NCI-H774 (cell line): Measurements from ENCODE around the gene FAM186B.

Experiments
- DNase-seq: peaks from one replicate; lab custom pipeline; 2025; lab: John Stamatoyannopoulos, UW

Gene FAM186B

DNA sequence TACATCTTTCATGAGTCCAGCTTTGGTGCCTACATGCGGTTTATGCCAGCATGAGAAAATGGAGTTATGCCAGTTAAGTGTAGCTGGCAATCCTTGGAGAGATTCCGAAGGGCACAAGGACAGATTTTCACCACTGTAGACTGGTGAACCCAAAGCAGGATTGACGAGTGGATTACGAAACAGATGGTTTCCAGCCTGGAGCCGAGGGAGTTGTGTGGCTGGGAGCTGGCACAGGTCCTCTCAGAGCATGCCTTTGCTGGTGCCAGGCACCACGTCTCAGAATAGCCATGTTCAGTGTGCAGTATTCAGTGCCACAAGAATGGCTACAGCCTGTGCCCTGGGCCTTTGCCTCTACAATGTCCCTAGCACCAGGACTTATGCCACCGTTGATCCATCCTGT is 53.4 kb downstream of the FAM186B start:
- DNase-seq, result no peak

DNA sequence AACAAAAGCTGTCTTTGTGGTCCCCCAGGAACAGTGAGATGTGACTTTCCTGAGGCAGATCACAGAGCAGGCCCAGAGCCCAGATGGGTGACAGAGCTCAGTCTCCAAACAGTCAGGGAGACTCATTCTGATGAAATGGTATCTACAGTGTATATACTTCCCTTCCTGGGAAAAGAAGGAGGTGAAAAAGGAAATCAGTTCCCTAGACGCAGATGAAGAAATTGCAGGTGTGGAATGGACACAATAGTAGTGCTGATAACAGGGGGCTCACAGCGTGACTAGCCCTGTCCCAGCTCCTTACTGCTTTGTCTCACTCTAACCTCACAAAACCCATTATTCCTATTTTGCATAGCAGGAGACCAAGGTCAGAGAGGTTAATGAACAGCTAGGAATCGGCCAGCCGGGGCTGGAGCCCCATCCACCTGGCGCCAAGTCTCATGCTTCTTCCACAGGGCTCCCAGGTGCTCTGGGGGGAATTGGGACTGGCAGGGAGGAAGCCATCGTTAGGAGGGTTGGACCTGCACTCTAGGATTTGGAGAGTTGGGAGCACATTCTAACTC is 54.7 kb downstream of the FAM186B start:
- no peak for DNase-seq

- peak; percentile 89 for DNase-seq
These were observed 55.4 kb downstream of the FAM186B start for GRCh38 chr12:49549735-49550692.

DNA sequence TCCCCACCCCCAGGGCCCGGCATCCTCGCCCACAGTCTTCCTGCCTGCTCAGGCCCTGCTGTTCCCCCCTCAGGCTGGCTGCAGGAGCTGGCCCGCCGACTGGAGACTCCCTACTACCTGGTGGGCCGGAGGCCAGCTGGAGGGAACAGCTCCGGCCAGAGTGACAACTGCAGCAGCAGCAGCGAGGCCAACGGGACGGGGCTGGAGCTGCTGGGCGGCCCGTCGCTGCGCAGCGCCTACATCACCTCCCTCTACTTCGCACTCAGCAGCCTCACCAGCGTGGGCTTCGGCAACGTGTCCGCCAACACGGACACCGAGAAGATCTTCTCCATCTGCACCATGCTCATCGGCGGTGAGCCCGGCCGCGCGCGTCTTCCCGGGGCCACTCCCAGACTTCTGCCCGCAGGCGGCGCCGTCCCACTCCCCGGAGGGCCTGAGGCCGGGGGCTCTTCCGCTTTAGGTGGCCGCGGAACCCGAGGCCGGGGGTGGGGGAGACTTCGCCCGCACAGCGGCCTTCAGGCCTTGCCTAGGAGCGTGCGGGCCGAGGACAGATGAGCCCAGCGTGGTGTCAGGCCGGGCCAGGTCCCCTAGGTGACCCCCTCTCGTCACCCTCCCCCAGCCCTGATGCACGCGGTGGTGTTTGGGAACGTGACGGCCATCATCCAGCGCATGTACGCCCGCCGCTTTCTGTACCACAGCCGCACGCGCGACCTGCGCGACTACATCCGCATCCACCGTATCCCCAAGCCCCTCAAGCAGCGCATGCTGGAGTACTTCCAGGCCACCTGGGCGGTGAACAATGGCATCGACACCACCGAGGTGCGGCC is 56.4 kb downstream of the FAM186B start:
- DNase-seq, result no peak

- DNase-seq, result no peak
These were observed 57.0 kb downstream of the FAM186B start for GRCh38 chr12:49548481-49548821.

DNA sequence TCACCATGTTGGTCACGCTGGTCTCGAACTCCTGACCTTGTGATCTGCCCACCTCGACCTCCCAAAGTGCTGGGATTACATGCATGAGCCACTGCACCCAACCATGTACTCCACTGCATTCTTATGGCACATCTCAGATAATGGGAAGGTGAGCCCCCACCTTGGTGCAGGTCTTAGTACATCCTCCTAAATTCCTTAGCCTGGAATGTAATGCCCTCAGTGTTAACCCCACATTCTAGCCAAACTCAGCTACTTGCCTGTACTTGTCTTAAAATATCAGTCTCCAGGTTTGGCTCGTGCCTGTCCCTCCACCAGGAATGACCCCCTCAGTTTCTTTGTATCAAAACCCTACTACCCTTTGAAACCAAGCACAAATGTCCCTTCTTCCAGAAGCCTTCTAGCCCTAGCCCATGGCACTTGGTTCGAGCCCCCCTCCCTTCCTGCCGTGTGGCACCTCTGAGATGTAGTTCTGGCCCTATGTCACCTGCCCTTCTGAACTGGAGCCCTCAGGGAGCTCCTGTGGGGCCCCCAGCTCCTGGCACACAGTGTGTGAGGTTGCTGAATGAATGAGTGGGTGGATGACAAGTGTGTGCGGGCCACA is 58.2 kb downstream of the FAM186B start:
- DNase-seq, result no peak

GRCh38 chr12:49546481-49546880 is 59.0 kb downstream of the FAM186B start:
- DNase-seq, result no peak

DNA sequence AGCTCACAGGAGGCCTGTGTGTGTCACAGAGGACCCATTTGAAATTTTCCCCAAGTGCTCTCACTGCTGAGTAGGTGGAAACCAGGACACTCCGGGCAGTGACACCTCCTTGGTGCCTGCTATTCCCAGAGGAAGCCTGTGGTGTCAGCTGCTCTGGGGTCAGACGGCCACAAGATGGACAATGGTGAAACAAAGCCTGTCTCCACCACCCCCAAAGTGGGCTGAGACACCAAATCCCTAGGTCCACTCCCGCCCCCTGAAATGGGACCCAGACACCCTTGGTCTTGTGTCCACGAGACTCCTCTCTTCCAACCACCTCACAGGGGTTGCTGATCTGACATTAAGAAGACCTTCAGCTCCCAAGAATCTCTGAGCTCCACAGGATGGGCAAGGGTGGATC is 59.6 kb downstream of the FAM186B start:
- DNase-seq, result no peak

DNA sequence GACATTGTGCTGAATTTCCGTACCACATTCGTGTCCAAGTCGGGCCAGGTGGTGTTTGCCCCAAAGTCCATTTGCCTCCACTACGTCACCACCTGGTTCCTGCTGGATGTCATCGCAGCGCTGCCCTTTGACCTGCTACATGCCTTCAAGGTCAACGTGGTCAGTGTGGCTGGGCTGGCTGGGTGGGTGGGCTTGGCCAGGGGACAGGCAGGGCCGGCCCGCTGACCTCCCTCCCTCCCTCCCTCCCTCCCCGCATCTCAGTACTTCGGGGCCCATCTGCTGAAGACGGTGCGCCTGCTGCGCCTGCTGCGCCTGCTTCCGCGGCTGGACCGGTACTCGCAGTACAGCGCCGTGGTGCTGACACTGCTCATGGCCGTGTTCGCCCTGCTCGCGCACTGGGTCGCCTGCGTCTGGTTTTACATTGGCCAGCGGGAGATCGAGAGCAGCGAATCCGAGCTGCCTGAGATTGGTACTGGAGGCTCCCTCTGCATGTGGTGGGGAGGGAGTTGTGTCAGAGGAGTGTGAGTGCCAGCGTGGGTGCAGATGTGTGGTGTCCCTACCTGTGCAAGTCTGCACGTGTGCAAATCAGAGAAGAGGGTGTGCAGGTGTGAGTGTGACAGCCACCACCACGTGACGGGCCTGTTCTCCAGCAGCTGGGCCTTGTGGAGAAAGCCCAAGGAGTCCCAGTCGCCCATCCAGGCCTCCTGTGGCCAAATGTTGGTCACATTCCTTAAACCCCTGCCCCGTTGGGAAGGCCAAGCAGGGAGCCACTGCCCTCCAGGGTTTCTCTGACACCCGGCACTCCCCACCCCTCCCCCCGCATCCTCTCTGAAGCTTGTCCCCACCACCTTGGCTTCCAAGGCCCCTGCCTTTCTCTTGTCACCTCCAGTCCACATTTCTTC is 61.3 kb downstream of the FAM186B start:
- no peak for DNase-seq

DNA sequence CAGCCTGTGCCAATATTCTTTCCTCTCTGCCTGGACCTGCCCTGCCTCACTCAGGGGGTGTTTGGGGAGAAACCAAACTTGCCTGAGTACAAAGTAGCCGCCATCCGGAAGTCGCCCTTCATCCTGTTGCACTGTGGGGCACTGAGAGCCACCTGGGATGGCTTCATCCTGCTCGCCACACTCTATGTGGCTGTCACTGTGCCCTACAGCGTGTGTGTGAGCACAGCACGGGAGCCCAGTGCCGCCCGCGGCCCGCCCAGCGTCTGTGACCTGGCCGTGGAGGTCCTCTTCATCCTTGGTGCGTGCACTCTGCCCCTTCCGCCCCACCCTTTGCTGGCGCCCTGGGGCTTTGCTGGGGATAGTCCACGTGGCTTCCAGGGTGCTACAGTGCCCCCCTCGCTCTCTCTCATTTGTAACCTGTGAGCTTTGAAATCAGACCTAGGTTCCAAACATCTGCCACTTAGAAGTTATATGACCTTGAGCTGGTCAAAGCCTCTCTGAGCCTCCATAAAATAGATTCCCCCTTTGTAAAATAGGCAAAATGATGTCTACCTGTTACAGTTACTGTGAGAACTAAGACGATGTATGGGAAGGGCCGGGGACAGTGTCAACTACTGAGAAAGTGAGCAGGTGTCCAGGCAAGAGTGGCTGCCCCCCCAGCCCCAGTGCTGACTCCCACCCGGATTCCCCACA is 62.1 kb downstream of the FAM186B start:
- no peak for DNase-seq

GRCh38 chr12:49542592-49543160 is 62.8 kb downstream of the FAM186B start:
- no peak for DNase-seq

DNA sequence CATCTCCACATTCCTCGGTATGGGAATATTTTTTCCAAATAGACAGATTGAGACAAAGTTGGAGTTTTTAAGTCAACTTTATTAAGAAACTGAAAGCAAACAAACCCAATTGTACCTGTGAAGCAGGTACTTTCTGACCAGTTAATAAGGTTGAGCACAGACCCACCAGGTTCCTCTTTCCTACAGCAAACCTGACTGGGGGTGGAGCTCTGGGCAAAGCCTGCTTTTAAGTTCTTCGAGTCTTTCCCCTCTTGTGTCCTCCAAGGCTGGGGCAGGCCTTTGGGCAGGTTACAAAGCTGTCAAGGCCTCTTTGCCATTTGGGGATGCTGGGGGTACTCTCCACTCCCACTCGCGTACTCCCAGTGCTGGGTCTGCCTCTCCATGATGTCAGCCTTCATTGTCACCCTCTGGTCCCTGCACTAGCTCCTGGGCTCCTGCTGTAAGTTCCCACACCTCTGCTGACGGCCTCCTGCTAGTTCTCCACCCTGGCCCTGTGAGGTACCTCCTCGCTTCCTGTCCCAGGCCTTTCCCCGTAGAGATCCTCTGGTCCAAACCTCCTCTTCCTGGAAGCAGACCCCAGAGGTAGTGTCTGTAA is 63.4 kb downstream of the FAM186B start:
- no peak for DNase-seq

DNA sequence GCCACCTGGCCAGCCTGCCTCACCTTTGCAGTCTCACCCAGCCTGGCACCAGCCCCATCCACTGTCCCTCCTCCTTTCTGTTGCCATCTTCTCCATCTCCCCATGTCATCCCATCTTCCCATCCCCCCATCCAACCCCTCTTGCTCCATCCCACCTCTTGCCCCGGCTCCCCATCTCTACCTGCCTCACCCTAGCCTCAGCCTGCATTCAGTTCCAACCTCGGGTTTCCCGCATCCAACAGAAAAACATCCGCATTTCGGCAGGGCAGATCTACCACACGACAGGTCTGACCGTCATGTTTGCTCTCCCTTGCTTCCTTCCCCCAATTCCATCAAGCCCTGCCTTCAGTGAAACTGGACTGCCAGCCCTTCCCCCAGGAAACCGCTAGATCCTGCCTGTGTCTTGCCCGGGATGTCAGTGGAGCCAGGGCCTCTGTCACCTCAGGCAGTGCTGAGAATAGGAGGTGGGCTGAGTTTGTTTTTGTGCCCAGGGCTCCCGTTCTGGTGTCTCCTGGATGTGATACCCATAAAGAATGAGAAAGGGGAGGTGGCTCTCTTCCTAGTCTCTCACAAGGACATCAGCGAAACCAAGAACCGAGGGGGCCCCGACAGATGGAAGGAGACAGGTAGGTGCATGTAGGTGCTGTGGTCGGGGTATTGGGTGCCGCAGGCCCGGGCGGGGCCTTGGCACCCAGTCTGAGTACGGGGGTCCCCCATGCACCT is 64.1 kb downstream of the FAM186B start:
- no peak for DNase-seq

DNA sequence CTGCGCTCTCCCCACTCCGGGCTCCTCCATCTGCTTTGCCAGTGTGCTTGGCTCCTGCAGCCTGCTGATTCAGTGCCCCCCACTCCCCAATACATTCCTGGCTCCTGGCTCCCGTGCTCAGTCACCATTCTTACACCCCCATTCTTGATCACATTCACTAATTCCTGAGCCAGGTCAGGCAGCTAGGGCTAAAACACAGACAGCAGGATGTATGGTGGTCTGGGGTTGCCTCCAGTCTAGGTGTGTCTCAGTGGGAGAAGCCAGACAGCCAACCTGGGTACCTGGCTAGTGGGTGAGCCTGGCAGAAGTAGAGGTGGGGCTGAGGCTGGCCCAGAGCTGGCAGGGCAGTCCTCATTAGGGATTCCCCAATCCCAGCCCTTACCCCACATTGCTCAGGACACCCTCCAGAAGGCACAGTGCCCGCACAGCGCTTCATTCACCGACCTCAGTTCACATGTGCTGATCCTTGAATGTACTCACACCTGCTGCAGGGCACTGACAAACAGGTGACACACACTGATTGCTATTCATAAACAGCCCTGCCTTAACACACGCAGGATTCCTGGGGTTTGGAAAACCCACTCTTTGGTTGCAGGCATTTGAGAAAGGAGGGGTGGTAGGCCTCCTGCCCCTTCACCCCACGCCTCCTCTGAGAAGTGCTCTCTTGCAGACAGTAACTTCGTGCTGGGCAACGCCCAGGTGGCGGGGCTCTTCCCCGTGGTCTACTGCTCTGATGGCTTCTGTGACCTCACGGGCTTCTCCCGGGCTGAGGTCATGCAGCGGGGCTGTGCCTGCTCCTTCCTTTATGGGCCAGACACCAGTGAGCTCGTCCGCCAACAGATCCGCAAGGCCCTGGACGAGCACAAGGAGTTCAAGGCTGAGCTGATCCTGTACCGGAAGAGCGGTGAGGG is 65.0 kb downstream of the FAM186B start:
- DNase-seq, result peak; percentile 38

DNA sequence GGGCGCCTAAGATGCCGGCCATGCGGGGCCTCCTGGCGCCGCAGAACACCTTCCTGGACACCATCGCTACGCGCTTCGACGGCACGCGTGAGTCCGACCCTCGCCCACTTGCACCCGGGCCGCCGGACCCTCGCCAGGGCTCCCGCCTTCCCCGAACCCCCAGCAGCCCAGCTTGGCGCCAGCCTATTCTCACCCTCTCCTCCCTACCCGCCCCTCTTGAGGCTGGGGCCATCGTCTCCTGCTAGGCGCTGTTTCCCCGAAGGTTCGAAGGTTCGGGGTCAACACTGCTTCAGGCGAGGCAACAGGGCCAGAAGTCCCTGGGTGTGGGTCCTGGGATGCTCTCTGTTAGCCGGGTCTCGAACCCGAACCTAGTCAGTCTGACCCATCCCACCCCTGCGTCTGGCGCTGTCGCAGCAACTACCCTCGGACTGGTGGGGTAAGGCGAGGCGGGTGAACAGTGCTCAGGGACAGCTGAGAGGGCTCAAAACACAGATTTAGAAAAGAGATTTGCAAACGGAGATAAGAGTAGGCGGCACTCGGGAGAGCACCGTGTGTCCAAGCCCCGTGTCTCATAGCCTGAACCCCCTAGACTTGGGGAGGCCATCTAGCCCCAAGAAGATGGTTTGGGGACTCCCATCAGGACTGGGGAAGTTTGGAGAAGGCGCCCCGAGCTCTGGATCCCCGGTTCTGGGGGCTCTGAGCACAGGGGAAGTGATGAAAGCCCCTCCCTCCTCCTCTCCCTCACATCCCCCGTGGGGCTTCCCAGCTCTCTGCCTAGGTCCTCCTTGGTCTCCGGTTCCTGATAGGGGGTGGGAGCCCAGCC is 65.8 kb downstream of the FAM186B start:
- no peak for DNase-seq

DNA sequence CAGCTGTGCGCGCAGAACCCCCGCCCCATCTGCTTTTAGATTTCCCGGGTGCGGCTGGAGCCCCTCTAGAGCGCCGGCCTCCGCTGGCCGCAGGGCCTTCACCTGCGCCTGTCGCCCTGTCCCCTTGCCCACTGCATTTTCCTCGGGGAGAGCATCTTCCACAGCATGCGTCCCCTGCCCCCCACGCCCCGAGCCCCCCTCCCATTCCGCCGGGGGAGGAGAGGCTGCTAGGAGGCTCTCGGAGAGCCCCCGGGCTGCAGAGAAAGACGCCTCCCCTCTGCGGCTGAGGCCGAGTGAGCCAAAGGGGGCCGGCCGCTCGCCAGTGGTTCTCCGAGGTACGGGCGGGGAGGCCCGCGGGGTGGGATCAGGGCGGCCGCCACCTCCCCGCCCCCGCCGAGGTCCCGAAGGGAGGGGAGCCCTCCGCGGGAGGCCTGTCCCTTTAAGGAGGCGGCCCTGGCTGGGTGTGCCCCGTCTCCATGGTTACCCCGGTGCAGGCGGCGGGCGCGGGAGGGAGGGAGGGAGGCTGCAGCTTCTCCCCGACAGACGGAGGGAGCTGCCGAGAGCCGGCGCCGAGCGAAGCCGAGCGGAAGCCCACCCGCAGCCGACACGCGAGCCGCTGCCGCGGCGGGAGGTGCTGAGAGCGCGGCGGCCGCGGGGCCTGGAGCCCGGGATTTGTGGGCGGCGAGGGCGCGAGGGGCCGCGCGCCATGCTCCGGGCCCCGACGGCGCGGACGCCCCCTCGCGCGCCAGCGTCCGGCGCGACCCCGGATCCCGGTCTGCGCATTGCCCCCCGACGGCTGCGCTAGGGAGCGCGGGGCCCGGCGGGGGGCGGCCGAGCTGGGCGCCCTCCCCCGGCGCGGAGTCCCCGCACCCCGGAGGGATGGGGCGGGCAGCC is 66.7 kb downstream of the FAM186B start, which contains the start of gene KCNH3:
Gene KCNH3, plus strand, starts transcription at position 521 of the 894 bp plus-strand sequence. CDS start 387 bp downstream, outside the sequence.
- DNase-seq, result peak; percentile 92
